CD1c-positive myeloid dendritic cell (primary cell): ENCODE results near the gene CREG2.

Experiments
- DNase-seq: peaks from one replicate; pipeline ENCODE4 v3.0.0-alpha.2; 2016; ENCODE audit errors: extremely low spot score

Gene CREG2

GRCh38 chr2:101308432-101309210 lies 78.7 kb downstream of the CREG2 start, which contains the start of gene RNF149:
Gene RNF149 (minus strand): TSS chr2:101308701. CDS start chr2:101308588, 113 bp downstream.
- peak; percentile 98 for DNase-seq

GRCh38 chr2:101307950-101308431 lies 79.3 kb downstream of the CREG2 start:
- no peak for DNase-seq

DNA sequence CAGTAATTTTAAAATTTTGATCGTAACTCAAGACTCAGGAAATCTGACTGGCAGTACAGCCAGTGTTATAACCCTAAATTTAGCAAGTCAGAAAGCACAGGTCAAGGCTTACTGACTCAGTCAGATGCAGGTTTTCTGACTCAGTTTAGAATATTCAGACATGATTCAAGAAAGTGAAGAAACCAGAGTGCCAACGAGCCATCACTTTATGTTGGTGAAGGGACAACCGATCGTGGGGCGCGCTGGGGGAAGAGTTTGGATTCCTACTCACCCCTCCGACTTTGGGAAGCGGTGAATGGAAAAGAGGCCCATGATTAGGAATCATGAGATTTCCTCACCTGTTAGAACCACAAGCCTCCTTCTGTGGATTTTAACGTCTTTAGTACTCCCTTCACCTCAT lies 79.8 kb downstream of the CREG2 start:
- DNase-seq = no peak

GRCh38 chr2:101306410-101306809 lies 80.9 kb downstream of the CREG2 start:
- peak; percentile 41 for DNase-seq

DNA sequence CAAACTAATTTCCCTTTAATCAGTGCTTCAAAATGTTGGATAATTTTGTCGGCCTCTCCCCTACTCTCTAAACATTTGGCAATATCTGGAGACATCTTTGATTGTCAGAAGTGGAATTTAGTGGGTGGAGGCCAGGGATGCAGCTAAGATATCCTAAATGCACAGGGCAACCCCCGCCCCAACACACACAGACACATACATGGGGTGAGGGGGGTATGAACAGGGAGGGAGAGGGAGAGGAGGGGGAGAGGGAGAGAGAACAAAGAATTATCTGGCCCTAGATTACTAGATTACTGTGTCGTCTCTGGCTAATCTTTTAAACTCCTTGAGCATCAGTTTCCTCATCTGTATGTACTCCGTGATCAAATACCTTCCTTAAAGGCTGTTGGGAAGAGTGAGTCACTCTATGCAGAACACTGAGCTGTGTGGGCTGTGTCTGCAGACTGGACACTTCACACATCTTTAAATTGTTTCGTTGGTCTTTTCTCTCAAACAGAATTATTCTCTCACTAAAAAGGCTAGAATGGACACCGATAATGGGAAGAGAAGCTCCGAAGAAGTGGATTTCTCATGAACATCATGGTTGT lies 81.7 kb downstream of the CREG2 start:
- DNase-seq = peak; percentile 75

GRCh38 chr2:101305035-101305434 lies 82.3 kb downstream of the CREG2 start:
- DNase-seq = no peak

DNA sequence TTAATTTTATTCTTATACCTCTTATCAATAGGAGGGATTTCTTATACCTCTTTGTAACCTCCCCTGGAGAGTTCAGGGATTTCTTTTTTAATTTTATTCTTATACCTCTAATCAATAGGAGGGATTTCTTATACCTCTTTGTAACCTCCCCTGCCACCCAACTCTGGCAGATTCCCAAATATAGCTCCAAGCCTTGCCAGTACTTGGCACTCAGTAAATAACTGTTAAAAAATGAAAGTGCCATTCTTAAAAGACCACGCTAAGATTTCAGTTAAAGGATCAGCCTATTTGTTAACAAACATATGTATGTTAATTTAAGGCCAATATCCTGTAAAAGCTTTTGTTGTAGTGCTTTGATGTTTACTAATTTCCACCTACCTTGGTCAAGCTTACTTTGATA lies 83.6 kb downstream of the CREG2 start:
- DNase-seq = no peak

DNA sequence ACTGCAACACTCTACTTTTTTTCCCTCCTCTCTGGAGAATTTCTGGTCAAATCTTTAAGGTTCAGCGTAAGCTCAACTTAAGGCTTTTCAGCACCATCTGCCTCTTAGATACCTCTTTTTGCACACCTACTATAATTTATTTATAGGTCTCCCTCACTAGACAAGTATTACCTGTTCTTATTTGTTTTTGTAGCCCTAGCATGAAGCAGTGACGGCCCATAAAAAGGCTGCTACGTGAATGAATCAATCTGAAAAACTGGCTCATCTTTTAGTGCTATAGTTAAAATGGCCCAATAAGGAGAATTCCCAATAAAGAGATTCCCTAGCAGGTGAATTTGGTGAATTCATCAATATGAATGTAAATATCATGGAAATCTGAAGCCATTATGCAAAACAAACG lies 85.3 kb downstream of the CREG2 start:
- no peak for DNase-seq

DNA sequence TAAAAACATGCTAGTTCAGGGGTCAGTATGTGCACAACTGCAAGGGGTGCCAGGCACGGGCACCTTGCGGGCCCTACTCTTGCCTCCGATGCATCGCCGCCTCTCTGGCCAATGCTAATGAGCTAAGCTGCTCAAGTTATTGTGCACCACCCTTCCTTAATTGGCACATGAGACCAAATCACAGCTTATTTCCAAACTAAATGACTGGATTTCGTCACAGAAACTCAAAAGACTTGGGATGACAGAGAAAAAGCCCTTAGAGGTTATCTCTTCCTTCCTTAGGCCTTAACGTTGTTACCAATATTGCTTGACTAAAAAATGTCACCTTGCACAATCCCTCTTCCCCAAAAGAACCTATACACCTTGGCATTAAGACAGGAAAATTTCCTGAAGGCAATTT lies 86.5 kb downstream of the CREG2 start:
- peak; percentile 25 for DNase-seq

DNA sequence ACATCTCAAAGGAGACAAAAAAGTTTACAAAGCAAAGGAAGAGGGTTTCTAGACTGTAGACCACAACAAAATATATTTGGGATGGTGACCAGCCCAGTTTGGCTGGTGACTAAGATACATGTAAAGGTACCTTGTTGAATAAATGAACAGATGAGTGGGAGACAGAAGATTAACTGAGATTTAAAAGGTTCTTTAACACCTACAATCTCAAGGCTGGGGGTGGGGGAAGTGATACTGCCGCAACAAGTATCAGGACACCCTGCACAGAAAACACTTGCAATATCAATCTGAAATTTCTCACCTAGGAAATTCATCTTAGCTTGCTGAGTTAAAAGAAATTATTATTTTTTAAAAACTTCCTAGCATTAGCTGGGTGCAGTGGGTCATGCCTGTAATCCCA lies 87.1 kb downstream of the CREG2 start:
- DNase-seq = peak; percentile 13

DNA sequence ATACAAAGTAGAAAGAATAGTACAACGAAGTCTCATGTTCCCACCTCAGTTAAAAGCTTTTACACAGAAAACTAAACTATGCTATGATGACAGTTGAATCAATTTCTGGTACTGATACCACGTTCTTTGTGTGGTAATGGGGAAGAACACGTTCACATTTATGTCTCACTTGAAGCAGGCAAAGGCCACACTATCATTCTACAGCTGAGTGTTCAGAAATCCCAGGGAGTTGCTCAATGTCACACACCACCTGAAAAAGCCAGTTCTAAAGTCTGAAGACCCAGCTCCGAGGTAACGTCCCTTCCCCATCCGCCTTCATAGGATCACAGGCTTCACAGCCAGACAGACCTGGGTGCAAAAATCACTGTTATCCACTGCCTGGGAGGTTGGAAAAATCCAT lies 87.7 kb downstream of the CREG2 start:
- no peak for DNase-seq

DNA sequence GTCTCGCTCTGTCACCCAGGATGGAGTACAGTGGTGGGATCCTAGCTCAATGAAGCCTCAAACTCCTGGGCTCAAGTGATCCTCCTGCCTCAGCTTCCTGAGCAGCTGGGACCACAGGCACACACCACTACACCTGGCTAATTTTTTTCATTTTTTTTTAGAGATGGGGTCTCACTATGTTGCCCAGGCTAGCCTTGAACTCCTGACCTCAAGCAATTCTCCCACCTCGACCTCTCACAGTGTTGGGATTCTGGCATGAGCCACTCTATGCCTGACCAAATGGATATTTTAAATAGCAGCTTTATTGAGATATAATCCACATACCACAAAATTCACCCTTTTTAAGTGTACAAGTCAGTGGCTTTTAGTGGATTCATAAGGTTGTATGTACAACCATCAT lies 89.9 kb downstream of the CREG2 start:
- DNase-seq = no peak

GRCh38 chr2:101296371-101296770 lies 90.9 kb downstream of the CREG2 start:
- no peak for DNase-seq

DNA sequence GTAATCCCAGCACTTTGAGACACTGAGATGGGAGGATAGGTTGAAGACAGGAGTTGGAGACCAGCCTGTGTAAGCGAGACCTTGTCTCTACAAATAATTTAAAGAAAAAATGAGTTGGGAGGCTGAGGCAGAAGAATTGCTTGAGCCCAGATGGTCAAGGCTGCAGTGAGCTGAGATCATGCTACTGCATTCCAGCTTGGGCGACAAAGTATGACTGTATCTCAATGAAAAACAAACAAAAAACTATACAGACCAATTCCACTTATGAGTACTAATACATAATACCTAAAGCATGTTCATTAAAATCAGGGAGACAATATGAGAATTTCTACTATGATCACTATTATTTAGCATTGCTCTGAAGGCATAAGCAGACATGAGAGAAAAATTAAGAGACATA lies 91.4 kb downstream of the CREG2 start:
- no peak for DNase-seq
